ENCODE results near the gene RAET1G. TPM values are rescaled to one million over a fixed set of nuclear protein-coding genes. Genes with fewer than 3 reads are reported as not detected.
"Not testable (repeated sequence)": the region's sequence is repeated elsewhere in the genome, so short reads cannot be mapped to it uniquely, and the experiment has no call there.

The RAET1G gene
- total RNA-seq, 2 experiments from 2014 or later: not detected

DNA sequence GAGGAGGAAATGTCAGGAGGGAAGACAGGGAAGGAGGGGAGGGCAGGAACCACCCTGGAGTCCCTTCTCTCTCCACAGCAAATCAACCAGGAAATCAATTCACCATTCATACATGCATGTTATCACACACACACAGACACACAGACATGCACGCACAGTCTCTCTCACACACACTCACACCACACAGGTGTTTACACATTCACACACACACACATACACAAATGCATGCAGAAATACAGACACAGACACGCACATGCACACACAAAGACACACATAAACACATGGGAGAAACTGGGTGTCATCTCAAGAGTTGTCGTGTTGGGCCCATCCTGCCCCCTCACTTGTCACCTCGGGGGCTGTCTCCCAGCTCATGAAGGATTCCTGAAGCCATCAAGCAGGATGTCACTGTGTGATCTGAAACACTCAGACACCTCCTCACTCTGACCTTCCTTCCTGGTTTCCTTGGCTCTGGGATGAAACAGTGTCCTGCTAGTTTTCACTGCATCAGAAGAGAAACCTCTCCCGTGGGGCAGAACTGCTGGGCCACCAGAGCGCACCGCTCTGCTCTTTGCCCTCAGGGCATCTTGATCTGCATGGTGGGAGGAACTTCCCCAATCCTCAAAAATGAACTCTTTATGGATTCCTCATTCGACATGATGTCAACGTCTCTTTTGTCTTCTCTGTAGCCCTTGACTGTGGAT, 9.2 kb downstream of the RAET1G start:
- Mint-ChIP-seq H3K4me1 (ENCODE audit: low read depth) (no peaks in the 10 kb centered on the region), H3K4me3 (no peak overlapping the region), H3K9me3 (no peaks in the 10 kb centered on the region), H3K27me3 (peaks cover 15% of the 10 kb centered on the region), H3K27ac (no peak overlapping the region), H3K36me3 (ENCODE audit: low read depth) (no peaks in the 10 kb centered on the region)
- POLR2A ChIA-PET: interaction anchor here (0.6 kb wide), 1 partner anchor 225 kb away, joined by 3 read pairs; no protein-coding TSS in a partner anchor
- intact Hi-C loops (cut with micrococcal nuclease): no loop called here
- DNase-seq (no peak), ATAC-seq (no peak)
- TF ChIP-seq, protein P1, sequence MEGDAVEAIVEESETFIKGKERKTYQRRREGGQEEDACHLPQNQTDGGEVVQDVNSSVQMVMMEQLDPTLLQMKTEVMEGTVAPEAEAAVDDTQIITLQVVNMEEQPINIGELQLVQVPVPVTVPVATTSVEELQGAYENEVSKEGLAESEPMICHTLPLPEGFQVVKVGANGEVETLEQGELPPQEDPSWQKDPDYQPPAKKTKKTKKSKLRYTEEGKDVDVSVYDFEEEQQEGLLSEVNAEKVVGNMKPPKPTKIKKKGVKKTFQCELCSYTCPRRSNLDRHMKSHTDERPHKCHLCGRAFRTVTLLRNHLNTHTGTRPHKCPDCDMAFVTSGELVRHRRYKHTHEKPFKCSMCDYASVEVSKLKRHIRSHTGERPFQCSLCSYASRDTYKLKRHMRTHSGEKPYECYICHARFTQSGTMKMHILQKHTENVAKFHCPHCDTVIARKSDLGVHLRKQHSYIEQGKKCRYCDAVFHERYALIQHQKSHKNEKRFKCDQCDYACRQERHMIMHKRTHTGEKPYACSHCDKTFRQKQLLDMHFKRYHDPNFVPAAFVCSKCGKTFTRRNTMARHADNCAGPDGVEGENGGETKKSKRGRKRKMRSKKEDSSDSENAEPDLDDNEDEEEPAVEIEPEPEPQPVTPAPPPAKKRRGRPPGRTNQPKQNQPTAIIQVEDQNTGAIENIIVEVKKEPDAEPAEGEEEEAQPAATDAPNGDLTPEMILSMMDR (IDR thresholded peaks at IDR 0.05): no peak
- CTCF ChIA-PET: interaction anchor here (1.0 kb wide), 1 partner anchor 9 kb away, joined by 3 read pairs; no protein-coding TSS in a partner anchor

DNA sequence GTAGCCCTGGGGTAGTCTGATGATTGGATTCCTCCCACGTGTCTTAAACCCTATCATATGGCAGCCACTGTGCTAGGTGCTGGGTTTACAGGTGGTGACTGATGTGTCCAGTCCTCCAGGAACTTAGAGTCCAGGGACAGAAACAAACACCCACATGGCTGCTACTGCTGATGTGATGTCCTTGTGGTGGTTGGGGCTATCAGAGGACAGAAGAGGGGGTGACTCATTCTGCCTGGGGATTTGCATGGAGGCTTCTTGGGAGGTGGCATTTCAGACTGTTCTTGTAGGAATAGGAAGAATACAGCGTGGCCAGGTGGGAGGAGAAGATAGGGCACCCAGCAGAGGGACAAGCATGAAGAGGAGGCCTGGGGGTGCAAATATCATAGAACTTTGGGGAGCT, 9.8 kb downstream of the RAET1G start:
- no peak for DNase-seq
- H3K9me3 Mint-ChIP-seq: peaks cover 2% of the 10 kb centered on the region
- H3K36me3 Mint-ChIP-seq (ENCODE audit: low read depth): peaks cover under 1% of the 10 kb centered on the region
- no peak overlapping the region for H3K4me3 Mint-ChIP-seq
- ChIA-PET CTCF (interaction anchor here (1.0 kb wide), 1 partner anchor 8 kb away, joined by 3 read pairs; no protein-coding TSS in a partner anchor), POLR2A (no interaction called here)
- no peaks in the 10 kb centered on the region for H3K4me1 Mint-ChIP-seq (ENCODE audit: low read depth)
- no peak for ATAC-seq
- H3K27me3 Mint-ChIP-seq: peaks cover 12% of the 10 kb centered on the region
- TF ChIP-seq, protein P1 (IDR thresholded peaks at IDR 0.05): no peak
- intact Hi-C loops (cut with micrococcal nuclease): no loop called here
- H3K27ac Mint-ChIP-seq: no peak overlapping the region

DNA sequence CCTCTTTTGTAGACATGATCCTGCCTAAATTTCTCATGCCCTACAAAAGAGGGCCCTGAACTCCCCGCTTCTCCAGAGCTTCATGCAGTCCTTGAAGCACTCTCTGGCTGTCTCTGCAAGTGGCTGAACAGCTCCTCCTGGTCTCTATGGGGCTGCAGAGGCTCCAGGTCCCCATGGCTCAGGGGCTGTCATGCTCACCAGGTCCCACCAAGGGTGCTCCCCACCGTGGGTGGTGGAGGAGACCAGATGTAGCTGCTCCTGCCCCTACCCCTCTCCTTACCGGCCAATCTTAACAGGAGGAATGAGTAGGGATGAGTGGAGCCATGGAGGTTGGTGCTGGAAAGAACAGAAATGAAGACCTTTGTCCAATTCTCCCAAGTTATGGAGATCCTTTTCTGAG, 10.2 kb downstream of the RAET1G start:
- not testable (repeated sequence) for H3K36me3 Mint-ChIP-seq (ENCODE audit: low read depth)

DNA sequence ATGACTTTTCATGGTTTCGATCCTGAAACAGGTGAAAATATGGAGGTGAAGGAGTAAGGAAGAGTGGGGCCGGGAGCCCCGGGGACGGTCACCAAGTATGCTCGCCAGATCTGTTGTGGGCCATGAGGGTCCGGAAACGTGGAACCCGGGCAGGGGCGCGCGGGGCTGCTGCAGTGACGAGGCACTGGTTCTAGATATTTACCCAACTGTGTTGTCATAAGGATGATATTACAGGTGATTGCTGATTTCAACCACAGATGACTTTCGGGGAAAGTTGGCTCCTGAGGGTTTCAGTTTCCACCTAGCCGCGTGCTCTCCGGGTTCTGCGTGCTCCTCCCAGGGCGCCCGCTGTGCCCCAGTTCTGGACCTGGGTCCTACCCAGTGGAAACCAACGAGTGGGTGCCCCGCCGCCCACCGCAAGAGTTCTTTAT, 12.2 kb downstream of the RAET1G start:
- Mint-ChIP-seq H3K4me3 (no peak overlapping the region), H3K27ac (no peak overlapping the region), H3K9me3 (peaks cover 8% of the 10 kb centered on the region), H3K4me1 (ENCODE audit: low read depth) (no peaks in the 10 kb centered on the region), H3K27me3 (peaks cover 12% of the 10 kb centered on the region), H3K36me3 (ENCODE audit: low read depth) (peaks cover 2% of the 10 kb centered on the region)
- ATAC-seq: no peak
- intact Hi-C loops (cut with micrococcal nuclease): no loop called here
- no peak for DNase-seq
- TF ChIP-seq, protein P1 (IDR thresholded peaks at IDR 0.05): no peak
- ChIA-PET POLR2A (no interaction called here), CTCF (no interaction called here)

More for the DNA sequence above, 10.2 kb downstream of the RAET1G start:
- H3K4me3 Mint-ChIP-seq; H3K27ac Mint-ChIP-seq; ATAC-seq; intact Hi-C loops (cut with micrococcal nuclease); H3K9me3 Mint-ChIP-seq; H3K4me1 Mint-ChIP-seq (ENCODE audit: low read depth); CTCF ChIA-PET; DNase-seq; POLR2A ChIA-PET: not testable (repeated sequence)
- H3K27me3 Mint-ChIP-seq: peaks cover 12% of the 10 kb centered on the region

DNA sequence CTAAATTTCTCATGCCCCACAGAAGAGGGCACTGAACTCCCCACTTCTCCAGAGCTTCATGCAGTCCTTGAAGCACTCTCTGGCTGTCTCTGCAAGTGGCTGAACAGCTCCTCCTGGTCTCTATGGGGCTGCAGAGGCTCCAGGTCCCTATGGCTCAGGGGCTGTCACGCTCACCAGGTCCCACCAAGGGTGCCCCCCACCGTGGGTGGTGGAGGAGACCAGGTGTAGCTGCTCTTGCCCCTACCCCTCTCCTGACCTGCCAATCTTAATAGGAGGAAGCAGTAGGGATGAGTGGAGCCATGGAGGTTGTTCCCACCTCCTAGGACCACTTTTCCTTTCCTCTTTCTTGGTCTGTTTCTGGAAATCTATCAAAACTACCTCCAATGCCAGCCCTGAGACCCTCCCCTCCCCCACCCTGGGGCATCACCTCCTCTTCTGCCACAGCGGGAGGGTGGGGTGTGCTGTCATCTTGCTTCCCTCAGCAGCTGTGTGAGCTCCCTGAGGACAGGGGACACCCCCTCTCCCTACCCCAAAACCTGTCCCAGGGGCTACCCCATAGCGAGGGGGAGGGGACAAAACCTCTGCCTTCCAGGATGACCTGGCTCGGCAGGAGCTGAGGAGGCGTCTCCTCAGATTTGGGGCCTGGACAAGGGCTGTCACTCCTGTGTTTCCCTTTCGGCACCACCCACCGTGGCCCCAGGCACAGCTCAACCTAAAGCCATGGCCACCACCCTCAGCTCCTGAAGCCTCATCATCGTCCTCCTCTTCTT, 13.0 kb downstream of the RAET1G start:
- intact Hi-C loops (cut with micrococcal nuclease): no loop called here
- ChIA-PET POLR2A (no interaction called here), CTCF (no interaction called here)
- Mint-ChIP-seq H3K36me3 (ENCODE audit: low read depth) (peaks cover 2% of the 10 kb centered on the region), H3K27me3 (peaks cover 12% of the 10 kb centered on the region), H3K4me1 (ENCODE audit: low read depth) (no peaks in the 10 kb centered on the region), H3K27ac (no peak overlapping the region), H3K9me3 (peaks cover 8% of the 10 kb centered on the region), H3K4me3 (no peak overlapping the region)
- ATAC-seq (no peak), DNase-seq (no peak)
- TF ChIP-seq, protein P1 (IDR thresholded peaks at IDR 0.05): no peak

DNA sequence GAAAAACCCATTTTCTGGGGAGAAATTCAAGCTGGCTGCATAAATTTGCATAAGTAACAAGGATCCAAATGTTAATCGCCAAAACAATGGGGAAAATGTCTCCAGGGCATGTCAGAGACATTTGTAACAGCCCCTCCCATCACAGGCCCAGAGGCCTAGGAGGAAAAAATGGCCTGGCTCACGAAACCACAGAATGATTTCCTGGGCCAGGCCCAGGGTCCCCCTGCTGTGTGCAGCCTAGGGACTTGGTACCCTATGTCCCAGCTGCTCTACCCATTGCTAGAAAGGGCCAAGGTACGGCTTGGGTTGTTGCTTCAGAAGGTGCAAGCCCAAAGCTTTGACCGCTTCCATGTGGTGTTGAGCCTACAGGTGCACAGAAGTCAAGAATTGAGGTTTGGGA, 14.4 kb downstream of the RAET1G start:
- H3K36me3 Mint-ChIP-seq (ENCODE audit: low read depth); ATAC-seq; H3K27ac Mint-ChIP-seq; intact Hi-C loops (cut with micrococcal nuclease); POLR2A ChIA-PET; H3K9me3 Mint-ChIP-seq; H3K4me3 Mint-ChIP-seq; DNase-seq; CTCF ChIA-PET; H3K4me1 Mint-ChIP-seq (ENCODE audit: low read depth): not testable (repeated sequence)
- H3K27me3 Mint-ChIP-seq: peaks cover 11% of the 10 kb centered on the region
